Prostate gland (tissue), 2 donors: Measurements from ENCODE around the gene FHIT.

Experiments used
- CTCF ChIP-seq, 4 experiments: fragments of 200-600 bp in 2 of 4; fragments of 450-650 bp in 2 of 4; sonication (generic) in 2 of 4; IDR thresholded peaks; 1 replicate in 3 of 4; 2 replicates in 1 of 4; pipeline ENCODE4 v1.5.1; 2016 to 2019; ENCODE audit warnings: antibody characterized with exemption in 4 of 4, mild to moderate bottlenecking in 2 of 4, moderate library complexity in 2 of 4
- POLR2A ChIP-seq: fragments of 450-650 bp; IDR thresholded peaks from one replicate; pipeline ENCODE4 v1.6.1; 2016; ENCODE audit warnings: antibody characterized with exemption, mild to moderate bottlenecking
- POLR2AphosphoS5 ChIP-seq: sonication (generic); formaldehyde crosslinking; IDR thresholded peaks from one replicate; pipeline ENCODE4 v1.6.1; 2017; ENCODE audit warnings: antibody characterized with exemption

- TF ChIP-seq CTCF (IDR thresholded peaks at IDR 0.05) (no peak), POLR2A (no peak), POLR2AphosphoS5 (no peak)
Measured at GRCh38 chr3:60917141-60917540, 334.1 kb downstream of the FHIT start.
